Heart left ventricle (tissue), 16 donors: ENCODE measurements around the gene CARD14. TPM values are rescaled to one million over a fixed set of nuclear protein-coding genes. Genes with fewer than 3 reads are reported as not detected.

Experiments
- ATAC-seq, 4 donors: fragments of 200-7000 bp; cut with Tn5 transposase; one replicate each; pipeline ENCODE4 v1.9.1; 2020 to 2022; ENCODE audit warnings: moderate library complexity in 4 of 4, mild to moderate bottlenecking in 3 of 4, moderate number of reproducible peaks in 1 of 4
- DNase-seq, 5 donors: peaks; one replicate each; pipeline ENCODE4 v3.0.0-alpha.2; 2020
- H3K27ac ChIP-seq, 12 donors: fragments of 200-600 bp; sonication (generic) in 4 of 12; one replicate each; pipeline versions ENCODE4 v1.5.0 to v1.8.0; 2016 to 2022; ENCODE audit warnings: mild to moderate bottlenecking in 2 of 12
- H3K27me3 ChIP-seq, 9 donors: fragments of 200-600 bp; sonication (generic) in 2 of 9; one replicate each; pipeline versions ENCODE4 v1.5.1 to v1.8.0; 2016 to 2022; ENCODE audit warnings: mild to moderate bottlenecking in 3 of 9
- H3K36me3 ChIP-seq, 9 donors: fragments of 200-600 bp; sonication (generic) in 2 of 9; one replicate each; pipeline versions ENCODE4 v1.5.0 to v1.8.0; 2018 to 2022; ENCODE audit warnings: mild to moderate bottlenecking in 2 of 9
- H3K4me1 ChIP-seq, 12 donors: fragments of 200-600 bp; sonication (generic) in 4 of 12; one replicate each; pipeline versions ENCODE4 v1.5.0 to v1.8.0; 2016 to 2022; ENCODE audit warnings: mild to moderate bottlenecking in 3 of 12
- H3K4me3 ChIP-seq, 12 donors: fragments of 200-600 bp; sonication (generic) in 4 of 12; one replicate each; pipeline versions ENCODE4 v1.5.0 to v1.8.0; 2017 to 2022; ENCODE audit warnings: mild to moderate bottlenecking in 9 of 12, moderate library complexity in 4 of 12
- H3K9me3 ChIP-seq, 12 donors: fragments of 200-600 bp; sonication (generic) in 4 of 12; one replicate each; pipeline versions ENCODE4 v1.5.0 to v1.8.0; 2016 to 2022; ENCODE audit warnings: mild to moderate bottlenecking in 1 of 12
- POLR2A ChIP-seq, 2 donors: fragments of 450-650 bp; IDR thresholded peaks; one replicate each; pipeline ENCODE4 v1.6.1; 2017; ENCODE audit warnings: antibody characterized with exemption in 2 of 2, mild to moderate bottlenecking in 2 of 2, moderate library complexity in 2 of 2
- WGBS, 4 donors: extraction: QIAGEN DNeasy Blood & Tissue Kit in 2 of 4; methylation state at CpG; one replicate each; pipeline versions ENCODE4 v1.1.5 to v1.1.7; 2013 to 2018; 5-methylcytosine and 5-hydroxymethylcytosine counted together
- intact Hi-C, 10 donors: fragments of 100-400 bp; cut with DNase I; formaldehyde crosslinking; loops; one replicate each; pipeline versions ENCODE4 v1.11.1 to v1.14.2; 2022
- polyA plus RNA-seq, 2 donors: library from polyadenylated mRNA; stranded (reverse); fragments of 200-250 nt; gene quantifications; one replicate each; pipeline ENCODE4 v1.2.3, GENCODE V29; 2013
- total RNA-seq, 9 donors: library from RNA; depleted of rRNA in 2 of 9; stranded (reverse); fragments of >200 nt in 2 of 9; fragmentation: NEBNext Ultra II Directional in 3 of 9; extraction: Animal tissue kit (Norgen Biotek cat#: 25700) in 3 of 9; gene quantifications; one replicate each; pipeline versions ENCODE4 v1.1.0 to v1.2.4, GENCODE V29; 2016 to 2023
- TF ChIP-seq, protein P1 (sequence below), 12 donors: fragments of 200-600 bp; sonication (generic) in 4 of 12; IDR thresholded peaks; one replicate each; pipeline versions ENCODE4 v1.5.0 to v1.8.0; 2018 to 2022; ENCODE audit warnings: antibody characterized with exemption in 12 of 12, mild to moderate bottlenecking in 5 of 12
- donor health status: ischemic (EF 13 %, LVEDD 7.1; RV severe dilation, severe dysfunction).
- donor health status: healthy with polysubstance abuse.
- donor health status: DM: no; HTN: yes; CAD: no.
- donor health status: DM: no; HTN: no; CAD: no.
- donor health status: ischemic (EF 25% LVEDD 6.9; RV normal size, moderate dysfunction).
- donor health status: ischemic (EF 25% LVEDD 5.7; RV mildly dilated, moderate dysfunction).
- donor health status: healthy.
- donor health status: DM: yes; HTN: yes; CAD: no.
- donor health status: ischemic (EF 35%, LVEDD 5.7; RV mildly dilated, moderate dysfunction).
- donor health status: nonischemic (EF 11% LVEDD 7.7; RV severe dilation, severe dysfunction).
- donor health status: DM: yes; HTN: yes; CAD: no.
- donor health status: PGD.
- donor health status: ischemic (EF 29% LVEDD 5.4; RV normal size, mild dysfunction).
- donor health status: nonischemic (EF 23%, LVEDD 6.1; RV moderate dilation, normal function).

The CARD14 gene
- total and polyA plus RNA-seq, 11 donors = 0.11 to 0.44 (median 0.19) TPM; not detected in 5

DNA sequence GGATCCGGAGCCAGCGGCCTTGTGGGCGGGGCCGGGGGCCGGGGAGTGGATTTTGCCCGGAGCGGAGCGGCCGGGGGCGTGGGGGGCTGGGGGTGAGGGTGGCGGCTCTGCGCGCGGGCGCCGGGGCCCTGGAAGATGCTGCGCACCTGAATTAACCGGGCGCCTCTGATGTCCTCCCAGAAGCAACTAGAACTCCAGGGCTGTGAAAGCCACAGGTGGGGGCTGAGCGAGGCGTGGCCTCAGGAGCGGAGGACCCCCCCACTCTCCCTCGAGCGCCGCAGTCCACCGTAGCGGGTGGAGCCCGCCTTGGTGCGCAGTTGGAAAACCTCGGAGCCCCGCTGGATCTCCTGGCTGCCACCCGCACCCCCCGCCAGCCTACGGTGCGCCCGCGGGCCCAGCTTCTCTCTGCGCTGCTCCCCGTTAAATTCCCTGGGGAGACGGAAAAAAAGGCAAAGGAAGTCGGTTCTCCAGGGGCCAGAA is 50.9 kb downstream of the CARD14 start:
- no peak for TF ChIP-seq POLR2A (IDR thresholded peaks at IDR 0.05)
- TF ChIP-seq, protein P1, sequence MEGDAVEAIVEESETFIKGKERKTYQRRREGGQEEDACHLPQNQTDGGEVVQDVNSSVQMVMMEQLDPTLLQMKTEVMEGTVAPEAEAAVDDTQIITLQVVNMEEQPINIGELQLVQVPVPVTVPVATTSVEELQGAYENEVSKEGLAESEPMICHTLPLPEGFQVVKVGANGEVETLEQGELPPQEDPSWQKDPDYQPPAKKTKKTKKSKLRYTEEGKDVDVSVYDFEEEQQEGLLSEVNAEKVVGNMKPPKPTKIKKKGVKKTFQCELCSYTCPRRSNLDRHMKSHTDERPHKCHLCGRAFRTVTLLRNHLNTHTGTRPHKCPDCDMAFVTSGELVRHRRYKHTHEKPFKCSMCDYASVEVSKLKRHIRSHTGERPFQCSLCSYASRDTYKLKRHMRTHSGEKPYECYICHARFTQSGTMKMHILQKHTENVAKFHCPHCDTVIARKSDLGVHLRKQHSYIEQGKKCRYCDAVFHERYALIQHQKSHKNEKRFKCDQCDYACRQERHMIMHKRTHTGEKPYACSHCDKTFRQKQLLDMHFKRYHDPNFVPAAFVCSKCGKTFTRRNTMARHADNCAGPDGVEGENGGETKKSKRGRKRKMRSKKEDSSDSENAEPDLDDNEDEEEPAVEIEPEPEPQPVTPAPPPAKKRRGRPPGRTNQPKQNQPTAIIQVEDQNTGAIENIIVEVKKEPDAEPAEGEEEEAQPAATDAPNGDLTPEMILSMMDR (IDR thresholded peaks at IDR 0.05) = no peak
- peak overlapping the region; percentile 79 to 100 (median 96) for H3K4me3 ChIP-seq
- no peaks in the 10 kb centered on the region for H3K27me3 ChIP-seq
- peak in 1 of 5 donors; percentile 37 for DNase-seq
- H3K4me1 ChIP-seq = peaks cover 0 to 31% (median 15%) of the 10 kb centered on the region in 12 donors
- H3K27ac ChIP-seq = peak overlapping the region in 11 of 12 donors; percentile 58 to 92 (median 80)
- H3K36me3 ChIP-seq = peaks cover 0 to 26% (median 8%) of the 10 kb centered on the region in 9 donors
- WGBS, 4 donors = 1 to 11% (median 7%) methylated on average over 27 to 41 of the region's 41 CpGs
- intact Hi-C loops = loop anchor here in 3 of 10 donors (2.0 to 5.0 kb wide), 3 partner anchors 42 to 74 kb away; partner anchors contain the start of genes EIF4A3 (in 1 of the 3) and RNF213 (in 1 of the 3)
- H3K9me3 ChIP-seq = no peaks in the 10 kb centered on the region
- peak in 2 of 4 donors; percentile 1 to 26 for ATAC-seq

DNA sequence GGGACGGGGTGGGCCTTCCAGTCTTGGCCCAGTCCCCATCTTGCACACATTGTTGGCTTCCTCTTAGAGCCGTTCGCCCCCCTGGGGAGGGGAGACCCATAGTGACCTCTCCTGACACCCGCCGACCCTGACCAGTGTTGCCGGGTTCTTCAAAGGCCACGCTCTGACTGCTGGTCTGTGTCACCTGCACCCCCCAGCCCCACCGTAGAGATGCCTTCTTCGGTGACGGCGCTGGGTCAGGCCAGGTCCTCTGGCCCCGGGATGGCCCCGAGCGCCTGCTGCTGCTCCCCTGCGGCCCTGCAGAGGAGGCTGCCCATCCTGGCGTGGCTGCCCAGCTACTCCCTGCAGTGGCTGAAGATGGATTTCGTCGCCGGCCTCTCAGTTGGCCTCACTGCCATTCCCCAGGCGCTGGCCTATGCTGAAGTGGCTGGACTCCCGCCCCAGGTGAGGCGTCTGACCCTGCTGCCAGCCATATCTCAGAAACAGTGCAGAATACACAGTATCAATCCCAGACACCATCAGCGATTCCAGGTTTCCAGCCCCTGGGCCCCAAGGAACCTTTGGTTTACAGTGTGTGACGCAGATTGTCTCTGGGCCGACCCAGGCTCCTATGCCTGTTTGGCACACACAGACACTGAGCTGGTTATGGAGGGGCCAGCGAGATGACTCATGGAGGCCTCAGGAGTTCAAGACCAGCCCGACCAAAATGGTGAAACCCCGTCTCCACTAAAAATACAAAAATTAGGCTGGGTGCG is 51.7 kb downstream of the CARD14 start:
- Histone ChIP-seq H3K4me1 (peaks cover 0 to 31% (median 15%) of the 10 kb centered on the region in 12 donors), H3K4me3 (peak overlapping the region in 11 of 12 donors; percentile 89 to 100 (median 97)), H3K27ac (peak overlapping the region in 1 of 12 donors; percentile 89), H3K36me3 (peaks cover 0 to 19% (median 3%) of the 10 kb centered on the region in 9 donors), H3K27me3 (no peaks in the 10 kb centered on the region), H3K9me3 (no peaks in the 10 kb centered on the region)
- intact Hi-C loops = loop anchor here in 3 of 10 donors (2.0 to 5.0 kb wide), 3 partner anchors 41 to 75 kb away; partner anchors contain the start of genes EIF4A3 (in 1 of the 3) and RNF213 (in 1 of the 3)
- WGBS, 4 donors = 72 to 83% (median 78%) methylated on average over 17 to 29 of the region's 29 CpGs
- TF ChIP-seq, protein P1 (IDR thresholded peaks at IDR 0.05) = no peak
- ATAC-seq = no peak
- DNase-seq = no peak

DNA sequence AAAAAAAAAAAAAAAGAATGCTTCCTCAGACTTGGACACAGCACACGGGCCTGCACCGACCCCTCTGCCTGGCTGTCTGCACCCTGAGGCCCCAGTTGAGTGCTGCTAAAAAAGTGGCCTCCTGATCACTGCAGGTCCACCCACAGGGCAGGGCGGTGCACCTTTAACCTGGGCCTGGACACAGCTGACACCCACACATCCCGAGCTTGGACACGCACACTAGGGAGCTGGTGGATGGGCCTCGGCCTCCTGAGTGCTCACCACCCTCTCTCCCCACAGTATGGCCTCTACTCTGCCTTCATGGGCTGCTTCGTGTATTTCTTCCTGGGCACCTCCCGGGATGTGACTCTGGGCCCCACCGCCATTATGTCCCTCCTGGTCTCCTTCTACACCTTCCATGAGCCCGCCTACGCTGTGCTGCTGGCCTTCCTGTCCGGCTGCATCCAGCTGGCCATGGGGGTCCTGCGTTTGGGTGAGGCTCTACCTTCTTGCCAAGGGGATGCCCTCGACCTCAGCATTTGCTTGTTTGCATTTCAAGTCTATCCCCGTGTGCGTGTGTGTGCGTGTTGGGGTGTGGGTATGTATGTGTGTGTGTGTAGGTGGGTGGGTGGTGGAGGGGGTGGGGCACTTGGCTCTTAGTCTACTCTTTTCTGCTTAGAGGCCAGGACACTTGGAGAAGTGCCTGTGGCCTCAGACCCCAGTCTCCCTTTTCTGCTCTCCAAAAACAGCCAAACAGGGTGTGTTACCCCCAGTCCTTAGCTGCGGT is 52.7 kb downstream of the CARD14 start:
- no peak for DNase-seq
- Histone ChIP-seq H3K4me1 (peaks cover 0 to 31% (median 15%) of the 10 kb centered on the region in 12 donors), H3K9me3 (no peaks in the 10 kb centered on the region), H3K27ac (no peak overlapping the region), H3K36me3 (peaks cover 0 to 14% (median 5%) of the 10 kb centered on the region in 9 donors), H3K4me3 (no peak overlapping the region), H3K27me3 (no peaks in the 10 kb centered on the region)
- WGBS, 4 donors = 89 to 96% (median 93%) methylated on average over 18 of the region's 18 CpGs
- TF ChIP-seq POLR2A (IDR thresholded peaks at IDR 0.05) = no peak
- TF ChIP-seq, protein P1 (IDR thresholded peaks at IDR 0.05) = no peak
- ATAC-seq = no peak
- intact Hi-C loops = loop anchor here in 2 of 10 donors (5.0 kb wide), 2 partner anchors 40 to 70 kb away; partner anchors contain the start of gene RNF213 (in 1 of the 2)
